OCI-LY3 (cell line): ENCODE measurements around the gene ARHGAP6.

ENCODE experiments used
- H2AFZ ChIP-seq: fragments of 200-600, 300-600 bp; shearing (Covaris generic); 2 replicates; pipeline ENCODE4 v1.6.0; 2014; ENCODE audit warnings: antibody characterized with exemption, low read depth, low read length
- H3K27ac ChIP-seq: fragments of 200-600, 300-600 bp; sonication (generic); 2 replicates; pipeline ENCODE4 v1.5.1; 2014; ENCODE audit warnings: mild to moderate bottlenecking, low read length, moderate library complexity, mixed read lengths
- H3K27me3 ChIP-seq: fragments of 200-600, 300-600 bp; sonication (generic); 2 replicates; pipeline ENCODE4 v1.6.1; 2014; ENCODE audit warnings: low read depth, low read length, mixed read lengths
- H3K36me3 ChIP-seq: fragments of 200-600, 300-600 bp; sonication (generic); replicated peaks from 2 replicates; pipeline ENCODE3; 2014; ENCODE audit warnings: low read depth, low read length, mixed read lengths
- H3K4me1 ChIP-seq: fragments of 300-600, 200-600 bp; sonication (generic); 2 replicates; pipeline ENCODE4 v1.6.1; 2014; ENCODE audit warnings: low read length, mixed read lengths
- H3K4me2 ChIP-seq: fragments of 200-600, 300-600 bp; sonication (generic); 2 replicates; pipeline ENCODE4 v1.6.1; 2014; ENCODE audit warnings: low read length, mixed read lengths
- H3K4me3 ChIP-seq: fragments of 300-600, 200-600 bp; sonication (generic); 2 replicates; pipeline ENCODE4 v1.5.1; 2014; ENCODE audit warnings: antibody characterized with exemption, mild to moderate bottlenecking, low read length, moderate library complexity
- H3K79me2 ChIP-seq: fragments of 300-600, 200-600 bp; shearing (Covaris generic); 2 replicates; pipeline ENCODE4 v1.6.1; 2014; ENCODE audit warnings: mild to moderate bottlenecking, low read length, mixed read lengths
- H3K9ac ChIP-seq: fragments of 300-600, 200-600 bp; shearing (Covaris generic); 2 replicates; pipeline ENCODE4 v1.6.0; 2014; ENCODE audit warnings: mild to moderate bottlenecking, low read length, moderate library complexity
- H3K9me3 ChIP-seq: fragments of 200-600, 300-600 bp; shearing (Covaris generic); 2 replicates; pipeline ENCODE4 v1.6.1; 2014; ENCODE audit warnings: low read length, mixed read lengths; ENCODE audit not compliant: insufficient read depth
- H4K20me1 ChIP-seq: fragments of 200-600, 300-600 bp; sonication (generic); 2 replicates; pipeline ENCODE4 v1.6.1; 2016; ENCODE audit warnings: low read length, mixed read lengths; ENCODE audit not compliant: insufficient read depth
- EZH2phosphoT487 ChIP-seq: fragments of 200-600 bp; shearing (Covaris generic); IDR thresholded peaks from 2 replicates; pipeline ENCODE4 v1.6.1; 2018; ENCODE audit warnings: antibody characterized with exemption, mixed run types, low read depth
- TF ChIP-seq, protein P1 (sequence below): fragments of 200-600, 300-600 bp; sonication (generic); IDR thresholded peaks from 2 replicates; pipeline ENCODE4 v1.5.1; 2014; ENCODE audit warnings: antibody characterized with exemption, low read length, low read depth

Gene ARHGAP6

DNA sequence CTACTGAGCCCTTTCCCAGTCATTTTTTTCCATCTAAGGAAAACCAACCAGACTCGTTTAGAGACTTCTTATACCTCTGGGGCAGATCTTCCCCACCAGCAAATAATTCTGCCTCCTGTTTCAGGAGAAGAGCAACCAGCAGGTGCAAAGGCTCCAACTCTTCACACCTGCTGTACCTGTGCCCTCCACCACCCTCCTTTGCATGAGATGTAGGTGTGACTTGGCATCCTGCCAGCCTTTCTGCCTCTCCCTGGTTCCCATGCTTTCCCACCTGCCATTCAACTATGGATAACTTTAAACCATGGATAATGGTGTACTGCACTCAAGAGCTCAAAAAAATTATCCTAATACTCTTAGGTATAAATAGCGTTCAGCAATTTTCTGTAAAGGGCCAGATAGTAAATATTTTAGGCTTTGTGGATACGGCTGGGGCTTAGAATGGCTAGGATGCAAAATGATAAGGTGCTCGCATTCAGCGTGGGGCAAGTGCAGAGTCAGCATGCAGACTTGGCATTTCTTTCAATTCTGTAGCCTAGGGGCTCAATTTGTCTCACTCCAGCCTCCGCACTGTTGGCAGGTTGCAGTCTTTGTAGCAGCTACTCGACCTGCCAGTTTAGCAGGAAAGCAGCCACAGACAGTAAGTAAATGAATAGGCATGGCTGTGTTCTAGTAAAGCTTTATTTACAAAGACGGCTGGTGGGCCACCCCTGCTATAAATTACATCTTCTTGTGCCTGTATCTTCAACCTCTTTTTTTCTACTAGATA is 474.8 kb downstream of the ARHGAP6 start:
- Histone ChIP-seq H3K79me2 (no peaks in the 10 kb centered on the region), H3K27ac (no peak overlapping the region)

DNA sequence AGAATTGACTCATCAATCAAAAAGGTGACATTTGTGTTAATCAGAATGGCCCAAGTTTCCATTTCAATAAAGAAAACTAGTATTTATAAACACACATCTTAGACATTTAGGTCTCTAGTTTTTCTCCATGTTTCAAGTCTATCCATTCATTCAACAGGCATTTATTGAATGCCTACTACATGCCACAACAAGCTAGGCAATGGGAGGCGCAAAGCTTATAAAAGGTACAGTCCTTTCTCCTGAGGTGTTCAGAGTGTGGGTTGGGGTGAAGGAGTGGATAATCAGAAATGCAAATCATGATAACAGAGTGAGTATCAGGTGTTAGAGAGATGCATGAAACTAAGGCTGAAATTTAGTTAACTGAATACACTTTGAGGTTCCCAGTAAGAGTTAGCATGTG is 476.6 kb downstream of the ARHGAP6 start:
- Histone ChIP-seq H3K27ac (no peak overlapping the region), H3K9ac (no peak overlapping the region), H3K4me3 (no peak overlapping the region), H3K27me3 (no peaks in the 10 kb centered on the region), H3K79me2 (no peaks in the 10 kb centered on the region), H3K4me2 (no peak overlapping the region), H3K4me1 (no peaks in the 10 kb centered on the region), H3K36me3 (no peaks in the 10 kb centered on the region), H3K9me3 (no peaks in the 10 kb centered on the region), H2AFZ (no peak overlapping the region), H4K20me1 (no peaks in the 10 kb centered on the region)
- no peak for TF ChIP-seq EZH2phosphoT487
- TF ChIP-seq, protein P1, sequence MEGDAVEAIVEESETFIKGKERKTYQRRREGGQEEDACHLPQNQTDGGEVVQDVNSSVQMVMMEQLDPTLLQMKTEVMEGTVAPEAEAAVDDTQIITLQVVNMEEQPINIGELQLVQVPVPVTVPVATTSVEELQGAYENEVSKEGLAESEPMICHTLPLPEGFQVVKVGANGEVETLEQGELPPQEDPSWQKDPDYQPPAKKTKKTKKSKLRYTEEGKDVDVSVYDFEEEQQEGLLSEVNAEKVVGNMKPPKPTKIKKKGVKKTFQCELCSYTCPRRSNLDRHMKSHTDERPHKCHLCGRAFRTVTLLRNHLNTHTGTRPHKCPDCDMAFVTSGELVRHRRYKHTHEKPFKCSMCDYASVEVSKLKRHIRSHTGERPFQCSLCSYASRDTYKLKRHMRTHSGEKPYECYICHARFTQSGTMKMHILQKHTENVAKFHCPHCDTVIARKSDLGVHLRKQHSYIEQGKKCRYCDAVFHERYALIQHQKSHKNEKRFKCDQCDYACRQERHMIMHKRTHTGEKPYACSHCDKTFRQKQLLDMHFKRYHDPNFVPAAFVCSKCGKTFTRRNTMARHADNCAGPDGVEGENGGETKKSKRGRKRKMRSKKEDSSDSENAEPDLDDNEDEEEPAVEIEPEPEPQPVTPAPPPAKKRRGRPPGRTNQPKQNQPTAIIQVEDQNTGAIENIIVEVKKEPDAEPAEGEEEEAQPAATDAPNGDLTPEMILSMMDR = no peak

More for the DNA sequence above, 474.8 kb downstream of the ARHGAP6 start:
- no peak for TF ChIP-seq EZH2phosphoT487
- TF ChIP-seq, protein P1 = no peak
- Histone ChIP-seq H2AFZ (no peak overlapping the region), H3K9me3 (no peaks in the 10 kb centered on the region), H3K4me1 (no peaks in the 10 kb centered on the region), H4K20me1 (no peaks in the 10 kb centered on the region), H3K4me2 (no peak overlapping the region), H3K9ac (no peak overlapping the region), H3K27me3 (no peaks in the 10 kb centered on the region), H3K4me3 (no peak overlapping the region), H3K36me3 (no peaks in the 10 kb centered on the region)

DNA sequence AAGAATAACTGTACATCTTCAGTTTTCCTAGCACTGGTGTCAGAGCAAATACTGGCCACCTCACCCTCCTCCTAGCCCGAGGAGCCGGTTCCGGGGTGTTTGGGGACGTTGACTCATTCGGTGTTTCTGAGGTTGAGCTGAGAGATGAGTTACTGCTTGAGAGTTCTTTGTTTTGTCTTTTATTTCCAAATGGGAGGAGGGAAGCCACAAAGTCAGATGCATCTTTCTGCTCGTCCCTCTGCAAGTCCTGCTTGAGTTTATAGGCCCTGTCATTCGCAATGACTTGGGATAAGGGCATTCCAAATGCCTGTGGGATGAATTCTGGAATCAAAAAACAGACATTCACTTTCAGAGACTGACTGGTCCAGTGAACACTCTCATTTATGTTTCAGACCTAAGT is 477.1 kb downstream of the ARHGAP6 start:
- Histone ChIP-seq H3K79me2 (no peaks in the 10 kb centered on the region), H3K27me3 (no peaks in the 10 kb centered on the region), H3K36me3 (no peaks in the 10 kb centered on the region), H3K4me2 (no peak overlapping the region), H2AFZ (no peak overlapping the region), H3K9ac (no peak overlapping the region), H3K27ac (no peak overlapping the region), H4K20me1 (no peaks in the 10 kb centered on the region), H3K4me1 (no peaks in the 10 kb centered on the region), H3K4me3 (no peak overlapping the region), H3K9me3 (no peaks in the 10 kb centered on the region)
- TF ChIP-seq, protein P1 = no peak
- TF ChIP-seq EZH2phosphoT487 = no peak

DNA sequence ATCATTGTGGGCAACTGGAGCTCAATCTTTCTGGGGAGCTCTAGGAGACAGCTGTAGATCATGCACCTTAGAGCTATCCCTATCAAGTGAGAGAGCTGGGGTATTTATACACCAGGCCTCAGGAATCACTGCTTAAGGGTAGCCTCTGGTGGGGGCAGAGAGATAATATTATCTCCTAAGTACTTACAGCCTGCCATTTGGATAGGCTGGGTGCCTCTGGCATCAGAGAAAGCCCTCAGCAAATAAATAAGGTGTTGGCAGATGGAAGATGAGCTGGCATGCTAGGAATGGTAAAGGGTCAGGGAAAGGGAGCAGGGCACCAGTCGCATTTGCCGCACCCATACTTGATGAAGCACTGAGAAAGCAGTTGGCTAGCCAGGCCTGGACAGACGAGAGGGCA is 478.7 kb downstream of the ARHGAP6 start:
- Histone ChIP-seq H3K4me2 (no peak overlapping the region), H3K79me2 (no peaks in the 10 kb centered on the region), H3K36me3 (no peaks in the 10 kb centered on the region), H3K27me3 (no peaks in the 10 kb centered on the region), H2AFZ (no peak overlapping the region), H3K4me1 (no peaks in the 10 kb centered on the region), H3K9ac (no peak overlapping the region), H3K27ac (no peak overlapping the region), H3K4me3 (no peak overlapping the region), H4K20me1 (no peaks in the 10 kb centered on the region), H3K9me3 (no peaks in the 10 kb centered on the region)
- no peak for TF ChIP-seq EZH2phosphoT487
